GM06990 (cell line): Measurements from ENCODE around the gene NTMT1.
"Not testable (repeated sequence)": the region's sequence is repeated elsewhere in the genome, so short reads cannot be mapped to it uniquely, and the experiment has no call there.

ENCODE experiments used
- DNase-seq: peaks from one replicate; pipeline ENCODE4 v3.0.0-alpha.2; 2011; ENCODE audit not compliant: insufficient read length; ENCODE audit errors: extremely low read depth
- H3K27me3 ChIP-seq: replicated peaks from 2 replicates; pipeline ENCODE4 v1.6.0; 2011; ENCODE audit warnings: low read length; ENCODE audit not compliant: control insufficient read depth, insufficient read depth
- H3K36me3 ChIP-seq: 2 replicates; pipeline ENCODE4 v1.5.1; 2011; ENCODE audit warnings: low read length; ENCODE audit not compliant: control insufficient read depth, insufficient read depth
- H3K4me3 ChIP-seq: replicated peaks from 2 replicates; pipeline ENCODE4 v1.5.1; 2011; ENCODE audit warnings: low read depth, mild to moderate bottlenecking, control low read depth, low read length
- TF ChIP-seq, protein P1 (sequence below): IDR thresholded peaks from 2 replicates; pipeline ENCODE4 v1.5.1; 2011; ENCODE audit warnings: low read length, control low read depth, mild to moderate bottlenecking, inconsistent platforms; ENCODE audit not compliant: insufficient read depth, poor library complexity, severe bottlenecking

Gene NTMT1

DNA sequence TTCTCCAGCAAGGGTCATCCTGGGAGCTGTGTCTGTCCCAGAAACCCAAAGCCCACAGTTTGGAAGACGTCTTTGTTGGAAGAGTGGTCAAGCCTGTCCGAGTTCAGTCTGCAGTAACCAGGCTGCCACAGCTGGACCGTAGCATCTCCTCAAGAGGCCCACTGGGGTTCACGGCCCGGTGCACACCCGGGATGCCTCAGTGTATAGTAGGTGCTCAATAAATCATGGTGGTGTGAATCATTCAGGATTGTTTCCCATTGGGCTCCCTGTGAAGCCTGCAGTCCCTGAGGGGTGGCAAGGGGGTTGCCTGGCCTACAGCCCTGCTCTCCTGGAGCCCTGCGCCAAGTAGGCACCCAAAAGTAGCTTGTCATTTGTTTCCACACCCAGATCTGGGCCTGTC, 29.2 kb downstream of the NTMT1 start:
- Histone ChIP-seq H3K27me3 (no peaks in the 10 kb centered on the region), H3K4me3 (no peak overlapping the region), H3K36me3 (no peaks in the 10 kb centered on the region)
- DNase-seq, result no peak
- TF ChIP-seq, protein P1, sequence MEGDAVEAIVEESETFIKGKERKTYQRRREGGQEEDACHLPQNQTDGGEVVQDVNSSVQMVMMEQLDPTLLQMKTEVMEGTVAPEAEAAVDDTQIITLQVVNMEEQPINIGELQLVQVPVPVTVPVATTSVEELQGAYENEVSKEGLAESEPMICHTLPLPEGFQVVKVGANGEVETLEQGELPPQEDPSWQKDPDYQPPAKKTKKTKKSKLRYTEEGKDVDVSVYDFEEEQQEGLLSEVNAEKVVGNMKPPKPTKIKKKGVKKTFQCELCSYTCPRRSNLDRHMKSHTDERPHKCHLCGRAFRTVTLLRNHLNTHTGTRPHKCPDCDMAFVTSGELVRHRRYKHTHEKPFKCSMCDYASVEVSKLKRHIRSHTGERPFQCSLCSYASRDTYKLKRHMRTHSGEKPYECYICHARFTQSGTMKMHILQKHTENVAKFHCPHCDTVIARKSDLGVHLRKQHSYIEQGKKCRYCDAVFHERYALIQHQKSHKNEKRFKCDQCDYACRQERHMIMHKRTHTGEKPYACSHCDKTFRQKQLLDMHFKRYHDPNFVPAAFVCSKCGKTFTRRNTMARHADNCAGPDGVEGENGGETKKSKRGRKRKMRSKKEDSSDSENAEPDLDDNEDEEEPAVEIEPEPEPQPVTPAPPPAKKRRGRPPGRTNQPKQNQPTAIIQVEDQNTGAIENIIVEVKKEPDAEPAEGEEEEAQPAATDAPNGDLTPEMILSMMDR, result no peak

- no peak for DNase-seq
- no peak overlapping the region for H3K4me3 ChIP-seq
- no peaks in the 10 kb centered on the region for H3K36me3 ChIP-seq
- TF ChIP-seq, protein P1, result no peak
- H3K27me3 ChIP-seq, result no peaks in the 10 kb centered on the region
Measured at GRCh38 chr9:129655696-129656095, 29.7 kb downstream of the NTMT1 start.

DNA sequence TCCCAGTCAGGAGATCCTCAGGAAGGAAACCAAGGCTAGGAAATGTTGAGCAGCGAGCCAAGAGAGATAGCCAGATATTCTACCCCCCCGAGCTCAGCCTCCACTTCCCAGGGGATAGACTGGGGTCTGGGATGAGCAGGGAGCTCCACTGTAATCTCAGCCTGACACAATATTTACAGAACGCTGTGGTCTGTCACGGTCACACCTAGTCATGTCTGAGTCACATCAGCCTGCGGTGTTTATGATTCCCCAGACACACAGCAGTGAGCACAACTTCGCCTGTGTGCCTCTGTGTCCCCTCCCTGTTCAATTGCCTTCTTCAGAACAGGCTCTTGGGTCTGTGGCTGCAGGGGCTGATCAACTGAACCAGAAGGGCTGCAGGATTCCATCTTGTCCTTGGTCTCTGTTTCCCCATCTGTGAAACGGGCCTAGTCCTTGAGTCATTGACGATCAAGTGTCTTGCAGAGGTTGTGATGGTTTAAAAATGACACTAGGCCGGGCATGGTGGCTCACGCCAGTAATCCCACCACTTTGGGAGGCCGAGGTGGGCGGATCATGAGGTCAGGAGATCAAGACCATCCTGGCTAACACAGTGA, 30.9 kb downstream of the NTMT1 start:
- H3K4me3 ChIP-seq, result no peak overlapping the region
- DNase-seq, result no peak
- H3K36me3 ChIP-seq, result no peaks in the 10 kb centered on the region
- TF ChIP-seq, protein P1, result no peak
- H3K27me3 ChIP-seq, result no peaks in the 10 kb centered on the region

GRCh38 chr9:129661029-129661428, 35.1 kb downstream of the NTMT1 start:
- no peak for DNase-seq
- no peaks in the 10 kb centered on the region for H3K36me3 ChIP-seq
- H3K27me3 ChIP-seq, result no peaks in the 10 kb centered on the region; the same call in 1 of the 2 replicates
- TF ChIP-seq, protein P1, result no peak
- no peak overlapping the region for H3K4me3 ChIP-seq

GRCh38 chr9:129662239-129662638, 36.3 kb downstream of the NTMT1 start:
- not testable (repeated sequence) for H3K27me3 ChIP-seq, H3K36me3 ChIP-seq, DNase-seq, H3K4me3 ChIP-seq

- TF ChIP-seq, protein P1, result no peak
- Histone ChIP-seq H3K36me3 (no peaks in the 10 kb centered on the region), H3K4me3 (no peak overlapping the region), H3K27me3 (no peaks in the 10 kb centered on the region; the same call in 1 of the 2 replicates)
- DNase-seq, result no peak
Measured at GRCh38 chr9:129664746-129665388, 38.9 kb downstream of the NTMT1 start.
